Neutrophil (primary cell): ENCODE data around the gene MYO7B.
A peak's percentile ranks its signal among the peaks of the same experiment; 100 is the strongest.

Source experiments
- H3K27ac ChIP-seq: fragments of 200-600 bp; sonication (generic); 2 replicates; pipeline ENCODE4 v1.5.1; 2016; ENCODE audit warnings: mild to moderate bottlenecking, moderate library complexity
- H3K27me3 ChIP-seq: fragments of 200-600 bp; sonication (generic); 2 replicates; pipeline ENCODE4 v1.6.0; 2016; ENCODE audit warnings: mild to moderate bottlenecking
- H3K36me3 ChIP-seq: fragments of 200-600 bp; sonication (generic); 2 replicates; pipeline ENCODE4 v1.5.1; 2017
- H3K4me1 ChIP-seq, 2 experiments: fragments of 200-600 bp in 1 of 2; sonication (generic) in 1 of 2; 1 replicate in 1 of 2; 2 replicates in 1 of 2; pipeline versions ENCODE4 v1.5.1 to v1.6.1; 2013 to 2016; ENCODE audit warnings: low read depth in 1 of 2, low read length in 1 of 2, mild to moderate bottlenecking in 1 of 2, moderate library complexity in 1 of 2; ENCODE audit not compliant: control insufficient read depth in 1 of 2, insufficient read depth in 1 of 2
- H3K4me3 ChIP-seq, 2 experiments: fragments of 200-600 bp in 1 of 2; sonication (generic) in 1 of 2; 1 replicate in 1 of 2; 2 replicates in 1 of 2; pipeline ENCODE4 v1.5.1; 2013 to 2016; ENCODE audit warnings: low read depth in 1 of 2, low read length in 1 of 2, mild to moderate bottlenecking in 1 of 2, moderate library complexity in 1 of 2
- H3K9me3 ChIP-seq: fragments of 200-600 bp; sonication (generic); 2 replicates; pipeline ENCODE4 v1.5.1; 2016
- CTCF ChIP-seq: fragments of 200-600 bp; sonication (generic); IDR thresholded peaks from 2 replicates; pipeline ENCODE4 v1.5.1; 2016; ENCODE audit warnings: antibody characterized with exemption

Gene MYO7B

GRCh38 chr2:127591221-127591923 is 55.9 kb downstream of the MYO7B start:
- TF ChIP-seq CTCF = peak; percentile 90
- peaks cover 0 to 6% of the 10 kb centered on the region in 2 experiments for H3K4me1 ChIP-seq
- no peak overlapping the region for H3K4me3 ChIP-seq
- H3K9me3 ChIP-seq = no peaks in the 10 kb centered on the region
- no peak overlapping the region for H3K27ac ChIP-seq
- H3K36me3 ChIP-seq = peaks cover 8% of the 10 kb centered on the region
- no peaks in the 10 kb centered on the region for H3K27me3 ChIP-seq

GRCh38 chr2:127592761-127593227 is 57.3 kb downstream of the MYO7B start:
- no peak for TF ChIP-seq CTCF
- H3K4me1 ChIP-seq = peaks cover 0 to 6% of the 10 kb centered on the region in 2 experiments

GRCh38 chr2:127593228-127594115 is 58.0 kb downstream of the MYO7B start:
- Histone ChIP-seq H3K4me1 (peaks cover 0 to 6% of the 10 kb centered on the region in 2 experiments), H3K4me3 (no peak overlapping the region), H3K27me3 (no peaks in the 10 kb centered on the region), H3K36me3 (peaks cover 8% of the 10 kb centered on the region), H3K27ac (no peak overlapping the region), H3K9me3 (no peaks in the 10 kb centered on the region)
- TF ChIP-seq CTCF = no peak

More at GRCh38 chr2:127592761-127593227, 57.3 kb downstream of the MYO7B start:
- peaks cover 15% of the 10 kb centered on the region for H3K36me3 ChIP-seq
- no peak overlapping the region for H3K4me3 ChIP-seq
- no peaks in the 10 kb centered on the region for H3K9me3 ChIP-seq
- no peaks in the 10 kb centered on the region for H3K27me3 ChIP-seq
- H3K27ac ChIP-seq = no peak overlapping the region

- Histone ChIP-seq H3K36me3 (peaks cover 8% of the 10 kb centered on the region), H3K9me3 (no peaks in the 10 kb centered on the region), H3K4me3 (no peak overlapping the region), H3K27ac (no peak overlapping the region), H3K4me1 (peaks cover 0 to 6% of the 10 kb centered on the region in 2 experiments), H3K27me3 (no peaks in the 10 kb centered on the region)
- TF ChIP-seq CTCF = no peak
Observed at GRCh38 chr2:127594116-127594591, 58.7 kb downstream of the MYO7B start.

GRCh38 chr2:127596311-127597045 is 61.0 kb downstream of the MYO7B start:
- no peaks in the 10 kb centered on the region for H3K9me3 ChIP-seq
- no peak for TF ChIP-seq CTCF
- H3K27ac ChIP-seq = no peak overlapping the region
- H3K4me1 ChIP-seq = peaks cover 0 to 3% of the 10 kb centered on the region in 2 experiments
- H3K27me3 ChIP-seq = no peaks in the 10 kb centered on the region
- no peak overlapping the region for H3K4me3 ChIP-seq
- peaks cover 8% of the 10 kb centered on the region for H3K36me3 ChIP-seq
